Measurements from ENCODE around the gene CDH23.

The CDH23 gene

DNA sequence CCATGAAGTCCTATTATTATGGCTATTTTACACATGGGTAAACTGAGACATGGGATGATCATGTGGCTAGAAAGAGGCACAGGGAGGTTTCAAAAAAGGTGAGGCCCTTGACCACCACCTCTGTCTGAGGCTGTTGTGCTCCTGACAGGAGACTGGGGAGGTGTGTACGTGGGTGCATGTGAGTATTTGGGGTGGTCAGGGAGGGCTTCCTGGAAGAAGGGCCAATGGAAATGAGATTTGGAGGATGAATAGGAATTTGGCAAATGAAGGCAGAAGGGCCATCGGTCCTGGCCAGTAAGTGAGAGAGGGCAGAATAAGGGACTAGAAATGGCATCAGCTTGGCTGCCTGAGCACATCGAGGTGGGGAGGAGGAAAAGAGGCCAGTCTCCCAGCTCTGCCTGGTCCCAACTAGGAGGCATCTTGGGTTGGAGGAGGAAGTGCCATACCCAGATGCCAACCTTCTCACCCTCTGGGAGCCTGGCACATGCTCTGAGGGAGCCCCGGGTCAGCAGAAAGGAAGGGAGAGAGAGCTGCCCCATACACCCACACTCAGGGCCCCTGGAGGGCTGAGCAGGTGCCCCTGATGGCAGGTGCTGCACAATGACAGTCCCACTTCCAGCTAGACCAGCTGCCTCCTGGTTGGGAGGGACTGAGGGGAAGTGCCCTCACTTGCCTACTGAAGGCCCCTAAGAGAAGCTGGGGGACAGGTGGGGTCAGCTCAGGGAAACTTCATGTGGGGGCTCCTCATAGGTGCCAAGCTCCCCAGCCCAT, 47.7 kb downstream of the CDH23 start:
- TF ChIP-seq, protein P1, sequence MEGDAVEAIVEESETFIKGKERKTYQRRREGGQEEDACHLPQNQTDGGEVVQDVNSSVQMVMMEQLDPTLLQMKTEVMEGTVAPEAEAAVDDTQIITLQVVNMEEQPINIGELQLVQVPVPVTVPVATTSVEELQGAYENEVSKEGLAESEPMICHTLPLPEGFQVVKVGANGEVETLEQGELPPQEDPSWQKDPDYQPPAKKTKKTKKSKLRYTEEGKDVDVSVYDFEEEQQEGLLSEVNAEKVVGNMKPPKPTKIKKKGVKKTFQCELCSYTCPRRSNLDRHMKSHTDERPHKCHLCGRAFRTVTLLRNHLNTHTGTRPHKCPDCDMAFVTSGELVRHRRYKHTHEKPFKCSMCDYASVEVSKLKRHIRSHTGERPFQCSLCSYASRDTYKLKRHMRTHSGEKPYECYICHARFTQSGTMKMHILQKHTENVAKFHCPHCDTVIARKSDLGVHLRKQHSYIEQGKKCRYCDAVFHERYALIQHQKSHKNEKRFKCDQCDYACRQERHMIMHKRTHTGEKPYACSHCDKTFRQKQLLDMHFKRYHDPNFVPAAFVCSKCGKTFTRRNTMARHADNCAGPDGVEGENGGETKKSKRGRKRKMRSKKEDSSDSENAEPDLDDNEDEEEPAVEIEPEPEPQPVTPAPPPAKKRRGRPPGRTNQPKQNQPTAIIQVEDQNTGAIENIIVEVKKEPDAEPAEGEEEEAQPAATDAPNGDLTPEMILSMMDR (conservative IDR thresholded peaks at IDR 0.05), result no peak
- no peak overlapping the region for H3K27ac ChIP-seq

DNA sequence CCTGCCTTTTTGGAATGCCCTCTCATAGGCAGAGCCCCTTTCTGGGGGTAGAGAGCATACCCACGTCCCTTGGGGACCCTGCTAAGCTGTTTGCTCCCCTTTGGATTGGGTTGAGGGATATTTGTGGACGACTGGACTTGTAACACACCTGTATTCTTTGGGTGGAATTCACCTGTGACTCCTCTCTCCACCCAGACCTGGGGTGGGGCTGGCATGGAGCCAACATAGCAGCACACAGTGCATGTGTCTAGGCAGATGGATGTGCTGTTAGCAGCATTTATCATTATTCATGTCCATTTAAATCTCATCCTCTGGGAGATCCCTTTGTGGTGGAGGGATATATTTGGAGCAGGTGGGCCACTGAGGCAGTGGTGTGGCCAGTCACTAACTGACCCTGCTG, 51.0 kb downstream of the CDH23 start:
- H3K27ac ChIP-seq, result no peak overlapping the region
- TF ChIP-seq, protein P1 (conservative IDR thresholded peaks at IDR 0.05), result no peak

DNA sequence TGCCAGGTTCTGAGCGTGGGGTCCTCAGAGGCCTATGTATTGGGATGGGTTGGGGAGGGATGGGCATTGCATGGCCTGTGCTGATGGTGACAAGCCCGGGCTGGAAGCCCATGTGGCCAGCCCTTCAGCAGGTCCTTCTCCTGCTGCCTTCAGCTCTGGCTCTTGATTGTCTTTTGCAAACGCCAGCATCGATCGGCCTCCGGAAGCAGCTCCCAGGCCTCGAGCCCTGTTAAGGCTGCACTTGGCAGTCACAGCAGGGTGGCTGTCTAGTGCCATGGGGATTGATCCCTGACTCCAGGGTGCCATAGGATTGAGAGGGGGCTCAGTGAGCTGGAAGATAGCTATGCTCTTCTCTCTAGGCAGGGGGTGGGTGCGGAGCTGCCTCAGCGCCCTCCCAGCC, 51.4 kb downstream of the CDH23 start:
- H3K27ac ChIP-seq, result no peak overlapping the region
- TF ChIP-seq, protein P1 (conservative IDR thresholded peaks at IDR 0.05), result no peak

DNA sequence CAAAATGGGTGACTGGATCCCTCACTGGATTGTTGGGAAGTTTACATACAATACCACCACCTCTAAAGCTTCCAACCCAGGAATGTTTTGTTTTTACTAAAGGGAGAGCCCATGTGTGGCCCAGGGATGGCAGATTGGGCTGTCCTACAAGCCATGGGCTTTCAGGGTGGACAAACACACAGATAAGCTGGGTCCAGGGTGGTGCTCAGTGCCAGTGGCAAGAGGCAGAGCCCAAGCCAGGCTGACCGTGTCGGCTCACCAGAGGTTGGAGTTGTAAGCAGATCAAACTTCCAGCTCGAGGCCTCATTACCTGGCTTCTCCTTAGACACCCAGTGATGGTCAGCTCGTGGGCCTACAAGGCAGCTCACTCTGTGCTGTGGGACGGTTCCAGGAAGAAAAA, 52.3 kb downstream of the CDH23 start:
- no peak overlapping the region for H3K27ac ChIP-seq
- TF ChIP-seq, protein P1 (conservative IDR thresholded peaks at IDR 0.05), result no peak

DNA sequence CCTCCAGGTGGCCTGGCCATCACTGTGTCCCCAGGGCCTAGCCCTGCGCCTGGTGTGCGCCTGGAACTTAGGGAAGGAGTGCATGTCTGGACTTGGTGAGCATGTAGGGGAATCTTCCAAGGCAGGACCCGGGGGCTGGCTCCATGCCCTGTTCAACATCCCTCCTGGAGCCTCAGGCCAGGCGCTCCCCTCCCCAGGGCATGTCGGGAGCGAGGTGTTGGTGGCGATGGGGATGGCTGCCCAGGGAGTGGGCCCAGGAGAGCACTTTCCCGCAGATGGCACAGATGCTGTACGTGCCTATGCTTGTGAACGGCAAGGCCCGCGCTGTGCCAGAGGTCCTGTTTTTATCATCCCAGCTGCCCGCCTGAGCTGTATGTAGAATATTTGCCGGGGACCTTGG, 55.0 kb downstream of the CDH23 start:
- TF ChIP-seq, protein P1 (conservative IDR thresholded peaks at IDR 0.05), result no peak
- no peak overlapping the region for H3K27ac ChIP-seq

DNA sequence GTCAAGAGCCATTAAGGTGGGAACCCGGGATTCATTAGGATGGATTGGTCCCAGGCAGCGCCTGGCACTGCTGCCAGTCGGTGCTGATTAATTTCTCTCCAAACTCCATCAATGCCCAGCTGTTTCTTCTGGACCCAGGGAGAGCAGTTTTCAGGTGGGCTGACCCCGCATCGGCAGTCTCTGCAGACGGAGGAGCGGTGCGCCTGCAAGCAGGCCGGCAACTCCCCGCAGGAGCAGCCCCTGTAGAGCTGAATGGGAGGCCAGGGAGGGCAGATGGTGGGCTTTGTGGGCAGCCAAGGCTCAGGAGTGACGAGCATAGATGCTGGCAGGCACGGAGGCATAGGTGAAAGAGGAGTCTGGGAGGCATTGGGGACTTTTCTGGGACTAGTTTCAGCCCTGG, 56.5 kb downstream of the CDH23 start:
- no peak overlapping the region for H3K27ac ChIP-seq
- TF ChIP-seq, protein P1 (conservative IDR thresholded peaks at IDR 0.05), result no peak

DNA sequence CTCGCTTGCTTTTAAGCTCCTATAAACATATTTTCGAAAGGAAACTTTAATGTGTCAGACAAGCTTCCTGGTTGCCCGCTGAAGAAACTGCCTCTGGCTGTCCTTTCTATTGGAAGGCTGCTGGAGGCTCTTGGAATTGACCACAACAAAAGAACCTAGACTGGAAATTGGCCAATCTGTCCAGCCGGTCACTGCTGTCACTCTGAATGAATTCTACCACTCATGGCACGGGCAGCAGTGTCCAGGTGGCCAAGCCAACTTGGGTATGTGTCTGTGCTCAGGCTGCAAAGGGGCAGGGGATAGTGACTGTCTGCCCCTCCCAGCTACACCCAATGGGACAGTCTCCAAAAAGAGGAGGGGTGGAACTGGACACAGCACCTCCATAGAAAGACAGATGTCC, 57.6 kb downstream of the CDH23 start:
- TF ChIP-seq, protein P1 (conservative IDR thresholded peaks at IDR 0.05), result no peak
- H3K27ac ChIP-seq, result no peak overlapping the region

All from VCaP (cell line).